H1 (cell line): ENCODE results near the gene UBE2D3. TPM values are rescaled to one million over a fixed set of nuclear protein-coding genes. Genes with fewer than 3 reads are reported as not detected.

ENCODE experiments used
- CTCF ChIA-PET: fragments of 300-600 bp; sonication (Branson Sonifier 250); formaldehyde crosslinking; loops from one replicate; lab custom pipeline; 2021; ENCODE audit not compliant: partially characterized antibody; lab: Charles Lee
- POLR2A ChIA-PET: fragments of 300-600 bp; sonication (Branson Sonifier 250); formaldehyde crosslinking; loops from one replicate; lab custom pipeline; 2021; ENCODE audit warnings: inconsistent platforms; ENCODE audit not compliant: partially characterized antibody; lab: Charles Lee
- DNase-seq, 2 experiments: peaks; one replicate each; pipeline versions ENCODE4 v3.0.0 to v3.0.0-alpha.2; 2010 to 2022; ENCODE audit warnings: low spot score in 2 of 2, low read depth in 1 of 2, mixed read lengths in 1 of 2
- FAIRE-seq: peaks from 2 replicates; lab custom pipeline; 2011; peaks lifted over from hg19 to GRCh38; lab: Jason Lieb, UNC
- H2AFZ ChIP-seq: 2 replicates; pipeline ENCODE4 v1.8.1; 2012; ENCODE audit warnings: low read length, inconsistent platforms
- H2AK5ac ChIP-seq: 2 replicates; pipeline ENCODE4 v1.6.1; 2013; ENCODE audit warnings: low read depth, low read length
- H2BK120ac ChIP-seq: replicated peaks from 2 replicates; pipeline ENCODE3; 2013; ENCODE audit warnings: low read depth, low read length, inconsistent platforms
- H2BK12ac ChIP-seq: 2 replicates; pipeline ENCODE4 v1.6.1; 2013; ENCODE audit warnings: low read depth, low read length
- H2BK15ac ChIP-seq: 2 replicates; pipeline ENCODE4 v1.6.1; 2013; ENCODE audit warnings: low read length
- H2BK20ac ChIP-seq: 2 replicates; pipeline ENCODE4 v1.6.1; 2013; ENCODE audit warnings: low read length
- H2BK5ac ChIP-seq: 2 replicates; pipeline ENCODE4 v1.6.1; 2013; ENCODE audit warnings: low read depth, low read length
- H3K14ac ChIP-seq: 2 replicates; pipeline ENCODE4 v1.6.1; 2013; ENCODE audit warnings: inconsistent platforms; ENCODE audit not compliant: insufficient read length
- H3K18ac ChIP-seq: 2 replicates; pipeline ENCODE4 v1.6.1; 2013; ENCODE audit warnings: low read length; ENCODE audit errors: extremely low read depth
- H3K23ac ChIP-seq: 2 replicates; pipeline ENCODE4 v1.6.1; 2013; ENCODE audit warnings: inconsistent platforms; ENCODE audit not compliant: insufficient read length
- H3K23me2 ChIP-seq: 2 replicates; pipeline ENCODE4 v1.6.1; 2013; ENCODE audit warnings: low read depth, low read length
- H3K27ac ChIP-seq: 2 replicates; pipeline ENCODE4 v1.6.1; 2011; ENCODE audit warnings: low read depth, low read length, inconsistent platforms
- H3K27me3 ChIP-seq, 4 experiments: replicated peaks in 1 of 4; 1 replicate in 1 of 4; 2 replicates in 3 of 4; pipeline versions ENCODE4 v1.6.1 to v1.8.1; 2011 to 2013; ENCODE audit warnings: low read length in 3 of 4, mild to moderate bottlenecking in 3 of 4, inconsistent platforms in 2 of 4, mixed read lengths in 2 of 4, moderate library complexity in 1 of 4; ENCODE audit not compliant: control insufficient read depth in 3 of 4, insufficient read depth in 3 of 4; ENCODE audit errors: extremely low read depth in 1 of 4
- H3K36me3 ChIP-seq, 4 experiments: 2 replicates each; pipeline versions ENCODE4 v1.6.1 to v1.8.1; 2011 to 2013; ENCODE audit warnings: mild to moderate bottlenecking in 4 of 4, low read length in 3 of 4, moderate library complexity in 2 of 4, control low read depth in 1 of 4, inconsistent platforms in 1 of 4; ENCODE audit not compliant: insufficient read depth in 4 of 4, control insufficient read depth in 2 of 4
- H3K4ac ChIP-seq: replicated peaks from 2 replicates; pipeline ENCODE3; 2013; ENCODE audit warnings: low read length, low read depth, mixed read lengths, inconsistent platforms; ENCODE audit not compliant: insufficient read length
- H3K4me1 ChIP-seq, 4 experiments: replicated peaks in 1 of 4; 1 replicate in 1 of 4; 2 replicates in 3 of 4; pipeline versions ENCODE4 v1.6.1 to v1.8.1; 2011 to 2013; ENCODE audit warnings: low read length in 3 of 4, inconsistent platforms in 2 of 4, mixed read lengths in 1 of 4; ENCODE audit not compliant: insufficient read depth in 4 of 4, control insufficient read depth in 3 of 4
- H3K4me2 ChIP-seq, 2 experiments: 2 replicates each; pipeline versions ENCODE4 v1.6.1 to v1.8.1; 2011 to 2013; ENCODE audit warnings: low read depth in 2 of 2, low read length in 2 of 2, control low read depth in 1 of 2, inconsistent platforms in 1 of 2, mild to moderate bottlenecking in 1 of 2; ENCODE audit not compliant: insufficient read depth in 1 of 2
- H3K4me3 ChIP-seq, 4 experiments: fragments of 200-600, 300-600 bp in 1 of 4; sonication (generic), shearing (Covaris generic), sonication (Bioruptor Twin) in 1 of 4; 2 replicates each; pipeline versions ENCODE4 v1.5.1 to v1.8.1; 2011 to 2016; ENCODE audit warnings: low read length in 4 of 4, low read depth in 3 of 4, control low read depth in 2 of 4, inconsistent platforms in 2 of 4, mild to moderate bottlenecking in 2 of 4, mixed read lengths in 1 of 4, moderate library complexity in 1 of 4; ENCODE audit not compliant: insufficient read depth in 2 of 4; ENCODE audit errors: extremely low read depth in 1 of 4
- H3K56ac ChIP-seq: replicated peaks from 2 replicates; pipeline ENCODE3; 2013; ENCODE audit warnings: low read depth, mild to moderate bottlenecking, mixed read lengths, low read length, inconsistent platforms; ENCODE audit not compliant: insufficient read length
- H3K79me1 ChIP-seq: 2 replicates; pipeline ENCODE4 v1.6.1; 2013; ENCODE audit warnings: low read depth, low read length, control low read depth
- H3K79me2 ChIP-seq, 2 experiments: 2 replicates each; pipeline versions ENCODE4 v1.6.1 to v1.8.1; 2012 to 2013; ENCODE audit warnings: low read length in 2 of 2, mild to moderate bottlenecking in 2 of 2, inconsistent platforms in 1 of 2; ENCODE audit not compliant: insufficient read depth in 2 of 2, control insufficient read depth in 1 of 2
- H3K9ac ChIP-seq, 4 experiments: replicated peaks in 1 of 4; 1 replicate in 1 of 4; 2 replicates in 3 of 4; pipeline versions ENCODE4 v1.6.1 to v1.8.1; 2011 to 2013; ENCODE audit warnings: low read depth in 3 of 4, low read length in 3 of 4, control low read depth in 2 of 4, mild to moderate bottlenecking in 2 of 4, moderate library complexity in 2 of 4, inconsistent platforms in 1 of 4; ENCODE audit errors: extremely low read depth in 1 of 4
- H3K9me3 ChIP-seq, 2 experiments: 2 replicates each; pipeline versions ENCODE4 v1.6.1 to v1.8.1; 2012 to 2013; ENCODE audit warnings: mild to moderate bottlenecking in 2 of 2, moderate library complexity in 2 of 2, control low read depth in 1 of 2, inconsistent platforms in 1 of 2, low read depth in 1 of 2, low read length in 1 of 2, mixed read lengths in 1 of 2; ENCODE audit not compliant: insufficient read depth in 2 of 2
- H4K20me1 ChIP-seq, 2 experiments: replicated peaks in 1 of 2; 2 replicates each; pipeline versions ENCODE3 to v1.8.1; 2011 to 2013; ENCODE audit warnings: inconsistent platforms in 2 of 2, low read length in 2 of 2, mild to moderate bottlenecking in 1 of 2; ENCODE audit not compliant: insufficient read depth in 2 of 2, control insufficient read depth in 1 of 2
- H4K5ac ChIP-seq: 2 replicates; pipeline ENCODE4 v1.6.1; 2013; ENCODE audit warnings: low read length, low read depth, mixed read lengths, inconsistent platforms; ENCODE audit not compliant: insufficient read length
- H4K8ac ChIP-seq: 2 replicates; pipeline ENCODE4 v1.8.0; 2013; ENCODE audit warnings: mild to moderate bottlenecking, moderate library complexity, low read length, inconsistent platforms; ENCODE audit not compliant: insufficient read depth; ENCODE audit errors: extremely low read depth
- H4K91ac ChIP-seq: replicated peaks from 2 replicates; pipeline ENCODE3; 2013; ENCODE audit warnings: low read length, mixed read lengths, inconsistent platforms; ENCODE audit not compliant: insufficient read length
- CREB1 ChIP-seq: IDR thresholded peaks from 2 replicates; pipeline ENCODE4 v1.6.1; 2012; ENCODE audit warnings: inconsistent platforms
- GABPA ChIP-seq: IDR thresholded peaks from 2 replicates; pipeline ENCODE4 v1.6.1; 2011; ENCODE audit warnings: mild to moderate bottlenecking, low read length, moderate library complexity, borderline replicate concordance; ENCODE audit not compliant: insufficient read depth
- KDM1A ChIP-seq: fragments of 200-600, 300-600 bp; sonication (generic); IDR thresholded peaks from 2 replicates; pipeline ENCODE4 v1.7.1; 2016; ENCODE audit warnings: mild to moderate bottlenecking, low read length, borderline replicate concordance
- POLR2A ChIP-seq, 2 experiments: IDR thresholded peaks; 1 replicate in 1 of 2; 2 replicates in 1 of 2; pipeline ENCODE4 v1.6.1; 2011; ENCODE audit warnings: low read depth in 2 of 2, low read length in 2 of 2, mild to moderate bottlenecking in 2 of 2; ENCODE audit errors: control extremely low read depth in 1 of 2
- SP1 ChIP-seq: IDR thresholded peaks from 2 replicates; pipeline ENCODE4 v1.6.1; 2011; ENCODE audit warnings: low read depth, low read length
- TBP ChIP-seq: IDR thresholded peaks from 2 replicates; pipeline ENCODE4 v1.6.1; 2011; ENCODE audit warnings: low read depth, low read length, improper control_type of control experiment
- TEAD4 ChIP-seq: IDR thresholded peaks from 2 replicates; pipeline ENCODE4 v1.6.1; 2012; ENCODE audit warnings: low read depth, low read length, inconsistent platforms, mixed read lengths
- WGBS, 2 experiments: shearing (Covaris generic) in 1 of 2; methylation state at CpG; one replicate each; pipeline versions ENCODE4 v1.1.6 to v1.1.7; 2013 to 2015; ENCODE audit warnings: low lambda C conversion rate in 2 of 2, mixed read lengths in 2 of 2, inconsistent platforms in 1 of 2, low coverage in 1 of 2, missing lambda C conversion rate in 1 of 2; ENCODE audit not compliant: insufficient replicate concordance in 2 of 2, insufficient coverage in 1 of 2, insufficient read length in 1 of 2; ENCODE audit errors: extremely low coverage in 1 of 2, missing lambda C conversion rate in 1 of 2; 5-methylcytosine and 5-hydroxymethylcytosine counted together
- polyA plus RNA-seq, 7 experiments: library from polyadenylated mRNA; depleted of rRNA in 3 of 7; stranded (reverse) in 5 of 7; unstranded in 2 of 7; fragments of >200 nt in 5 of 7; fragments of 200-250 nt in 2 of 7; gene quantifications; 1 replicate in 5 of 7; 2 replicates in 1 of 7; 4 replicates in 1 of 7; pipeline versions ENCODE4 v1.2.1 to v1.2.3, GENCODE V29; 2011 to 2013; ENCODE audit warnings: missing spikeins in 2 of 7, mixed read lengths in 2 of 7
- total RNA-seq: library from RNA; stranded (reverse); fragmentation: NEBNext Ultra II Directional; extraction: Animal tissue kit (Norgen Biotek cat#: 25700); gene quantifications from 2 replicates; pipeline ENCODE4 v1.2.1, GENCODE V29; 2021
- TF ChIP-seq, protein P1 (sequence below): IDR thresholded peaks from 2 replicates; pipeline ENCODE4 v1.6.1; 2012; ENCODE audit warnings: inconsistent platforms

UBE2D3 gene
- total and polyA plus RNA-seq, 2 of the 8 experiments (the other 6 are each of a cell fraction or from before 2014, with no cell fraction given), result 396 to 544 TPM

GRCh38 chr4:102757681-102758080 lies 69.7 kb downstream of the UBE2D3 start:
- H2BK12ac ChIP-seq, result no peak overlapping the region
- H3K4me2 ChIP-seq, result no peak overlapping the region
- no peak overlapping the region for H3K18ac ChIP-seq
- TF ChIP-seq TEAD4 (no peak), SP1 (no peak), CREB1 (no peak), KDM1A (no peak), GABPA (no peak), TBP (no peak), POLR2A (IDR thresholded peaks at IDR 0.05; ENCODE audit: control extremely low read depth in 1 of 2, low read depth in 2 of 2, low read length in 2 of 2) (no peak)
- TF ChIP-seq, protein P1, sequence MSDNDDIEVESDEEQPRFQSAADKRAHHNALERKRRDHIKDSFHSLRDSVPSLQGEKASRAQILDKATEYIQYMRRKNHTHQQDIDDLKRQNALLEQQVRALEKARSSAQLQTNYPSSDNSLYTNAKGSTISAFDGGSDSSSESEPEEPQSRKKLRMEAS, result no peak
- H4K20me1 ChIP-seq, result peaks cover 0 to 7% of the 10 kb centered on the region in 2 experiments
- H2AFZ ChIP-seq, result no peak overlapping the region
- 65% methylated on average over 1 of the region's 1 CpG; no CpG with 5 or more reads in 1 of the 2 experiments for WGBS, 2 experiments
- DNase-seq (no peak), FAIRE-seq (no peak)
- no peak overlapping the region for H3K56ac ChIP-seq
- POLR2A ChIA-PET, result interaction anchor here (0.9 to 1.9 kb wide), 3 partner anchors 66 to 70 kb away, joined by 3 to 4 read pairs (median 3); partner anchors contain the start of gene UBE2D3
- H4K5ac ChIP-seq, result no peak overlapping the region
- H2BK15ac ChIP-seq, result no peak overlapping the region
- CTCF ChIA-PET, result interaction anchor here (1.4 kb wide), 1 partner anchor 20 kb away, joined by 4 read pairs; no protein-coding TSS in a partner anchor
- H3K14ac ChIP-seq, result no peak overlapping the region
- H3K23me2 ChIP-seq, result peaks cover 14% of the 10 kb centered on the region
- H3K4ac ChIP-seq, result no peak overlapping the region
- H3K36me3 ChIP-seq, result no peaks in the 10 kb centered on the region
- H3K79me2 ChIP-seq, result peaks cover 5 to 50% of the 10 kb centered on the region in 2 experiments; a peak in 3 of 4 replicates
- H2BK5ac ChIP-seq, result no peak overlapping the region
- no peaks in the 10 kb centered on the region for H3K27me3 ChIP-seq
- H4K8ac ChIP-seq, result no peak overlapping the region
- H3K79me1 ChIP-seq, result peaks cover 3% of the 10 kb centered on the region; the same call in 1 of the 2 replicates
- no peak overlapping the region for H3K4me3 ChIP-seq
- no peak overlapping the region for H2BK120ac ChIP-seq
- no peak overlapping the region for H2AK5ac ChIP-seq
- H3K9me3 ChIP-seq, result no peaks in the 10 kb centered on the region
- peaks cover 0 to 7% (median 1%) of the 10 kb centered on the region in 4 experiments; a peak in 3 of 7 replicates for H3K4me1 ChIP-seq
- H3K9ac ChIP-seq, result no peak overlapping the region
- no peak overlapping the region for H3K27ac ChIP-seq
- H3K23ac ChIP-seq, result no peak overlapping the region
- H4K91ac ChIP-seq, result no peak overlapping the region
- H2BK20ac ChIP-seq, result no peak overlapping the region
